ENCODE data around the gene KCND2.

GRCh38 chr7:120468611-120469010, 195.6 kb downstream of the KCND2 start:
- TF ChIP-seq CTCF (conservative IDR thresholded peaks at IDR 0.05; ENCODE audit: low read depth, low read length) (no peak), RAD21 (IDR thresholded peaks at IDR 0.05; ENCODE audit: low read length) (no peak), POLR2A (IDR thresholded peaks at IDR 0.05; ENCODE audit: low read depth, low read length) (no peak)
